Renal cortex interstitium (tissue), 11 donors: Measurements from ENCODE around the gene KRTAP10-7. TPM values are rescaled to one million over a fixed set of nuclear protein-coding genes. Genes with fewer than 3 reads are reported as not detected.
"Not testable (repeated sequence)": the region's sequence is repeated elsewhere in the genome, so short reads cannot be mapped to it uniquely, and the experiment has no call there.

Source experiments
- DNase-seq, 11 donors: peaks; one replicate each; pipeline ENCODE4 v3.0.0-alpha.2; 2013; ENCODE audit warnings: low read depth in 9 of 11, low spot score in 4 of 11; ENCODE audit errors: extremely low read depth in 1 of 11
- polyA plus RNA-seq, 3 donors: library from polyadenylated mRNA; unstranded; fragments of 120-200 nt; gene quantifications; one replicate each; pipeline ENCODE4 v1.2.1, GENCODE V29; 2013; ENCODE audit not compliant: insufficient read length in 3 of 3

The KRTAP10-7 gene
- polyA plus RNA-seq, 3 donors: not detected

DNA sequence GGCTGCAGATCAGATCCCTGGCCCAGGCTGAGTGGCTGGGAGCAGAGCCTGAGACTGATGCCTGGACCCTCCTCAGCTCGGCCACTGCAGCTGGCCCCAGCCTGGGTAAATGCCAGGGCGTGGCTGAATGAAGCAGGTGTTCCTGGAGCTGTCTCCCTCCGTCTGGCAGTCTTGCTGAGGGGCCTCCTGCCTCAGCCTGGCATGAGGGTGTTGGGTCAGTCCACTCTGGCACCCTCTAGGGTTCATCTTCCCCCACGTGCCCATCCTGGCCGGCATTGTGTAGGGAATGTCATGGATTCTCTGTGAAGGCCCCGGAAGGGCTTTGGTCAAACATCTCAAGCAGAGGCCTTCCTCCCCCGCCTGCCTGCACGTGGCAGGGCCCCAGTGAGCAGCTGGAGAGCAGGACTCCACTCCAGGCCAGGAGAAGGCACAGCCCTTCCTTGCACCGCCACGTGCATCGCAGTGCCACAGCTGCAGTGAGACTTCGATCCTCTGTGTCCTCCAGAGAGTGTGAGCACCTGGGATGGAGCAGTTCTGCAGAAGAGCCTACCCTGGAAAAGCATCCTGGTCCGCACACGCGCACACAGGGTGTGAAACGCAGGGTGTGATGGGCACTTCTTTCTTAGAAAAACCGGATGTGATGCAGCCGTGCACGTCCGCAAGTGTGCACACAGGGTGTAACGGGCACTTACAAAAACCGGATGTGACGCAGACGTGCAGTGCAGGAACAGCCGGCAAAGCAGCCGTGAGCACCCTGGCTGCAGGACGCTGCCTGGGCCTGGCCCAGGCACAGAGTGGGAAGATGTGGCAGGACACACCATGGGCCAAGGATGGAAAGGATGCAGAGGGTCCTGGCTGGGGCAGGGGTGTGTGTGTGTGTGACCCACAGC lies 31.5 kb upstream of the KRTAP10-7 start:
- DNase-seq: no peak

DNA sequence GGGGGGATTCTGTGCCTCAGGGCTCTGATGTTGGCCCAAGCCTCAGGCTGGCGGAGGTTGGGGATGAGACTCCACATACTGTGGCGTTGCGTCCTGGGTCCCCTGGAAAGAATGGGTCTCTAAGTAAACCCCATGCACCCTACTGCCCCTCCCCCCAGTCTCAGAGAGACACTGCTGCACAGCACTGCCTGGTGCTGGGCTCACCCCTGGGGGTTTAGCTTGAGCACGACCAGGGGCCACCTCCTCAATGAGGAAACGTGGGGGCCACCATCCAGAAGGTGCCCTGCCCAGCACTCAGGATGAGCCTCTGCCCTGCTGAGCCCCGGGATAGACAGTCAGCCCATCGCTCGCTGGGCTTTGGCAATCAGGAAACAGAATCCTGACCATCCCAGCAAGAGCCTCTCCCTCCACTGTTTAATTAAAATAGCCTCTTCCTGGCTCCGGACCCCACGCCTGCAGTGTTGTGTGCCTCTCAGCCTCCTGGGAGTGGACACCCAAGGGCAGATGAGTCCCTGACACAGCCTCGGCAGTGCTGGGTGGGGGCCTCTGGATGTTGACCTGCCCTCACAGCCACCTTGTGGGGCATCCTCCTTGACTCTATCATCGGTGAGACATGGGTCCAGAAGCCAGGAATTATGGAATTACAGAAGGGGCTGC lies 30.4 kb upstream of the KRTAP10-7 start:
- DNase-seq: no peak

DNA sequence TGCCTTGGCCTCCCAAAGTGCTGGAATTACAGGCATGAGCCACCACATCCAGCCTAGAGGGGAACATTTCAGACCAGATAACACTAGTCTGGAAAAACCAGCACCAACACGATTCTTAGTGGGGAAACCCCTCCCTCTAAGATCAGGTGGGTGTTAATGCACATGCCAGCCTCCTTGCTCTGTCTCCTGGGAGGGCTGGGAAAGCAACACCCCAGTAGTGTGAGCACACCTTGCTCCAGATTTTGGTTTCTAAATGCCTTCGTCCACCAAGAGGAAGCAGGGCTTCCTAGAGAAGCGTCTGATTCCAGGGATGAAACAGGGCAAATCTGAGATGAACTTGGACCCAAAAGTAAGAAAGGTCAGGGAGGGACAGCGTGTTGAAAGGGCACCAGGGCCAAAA lies 29.1 kb upstream of the KRTAP10-7 start:
- no peak for DNase-seq

DNA sequence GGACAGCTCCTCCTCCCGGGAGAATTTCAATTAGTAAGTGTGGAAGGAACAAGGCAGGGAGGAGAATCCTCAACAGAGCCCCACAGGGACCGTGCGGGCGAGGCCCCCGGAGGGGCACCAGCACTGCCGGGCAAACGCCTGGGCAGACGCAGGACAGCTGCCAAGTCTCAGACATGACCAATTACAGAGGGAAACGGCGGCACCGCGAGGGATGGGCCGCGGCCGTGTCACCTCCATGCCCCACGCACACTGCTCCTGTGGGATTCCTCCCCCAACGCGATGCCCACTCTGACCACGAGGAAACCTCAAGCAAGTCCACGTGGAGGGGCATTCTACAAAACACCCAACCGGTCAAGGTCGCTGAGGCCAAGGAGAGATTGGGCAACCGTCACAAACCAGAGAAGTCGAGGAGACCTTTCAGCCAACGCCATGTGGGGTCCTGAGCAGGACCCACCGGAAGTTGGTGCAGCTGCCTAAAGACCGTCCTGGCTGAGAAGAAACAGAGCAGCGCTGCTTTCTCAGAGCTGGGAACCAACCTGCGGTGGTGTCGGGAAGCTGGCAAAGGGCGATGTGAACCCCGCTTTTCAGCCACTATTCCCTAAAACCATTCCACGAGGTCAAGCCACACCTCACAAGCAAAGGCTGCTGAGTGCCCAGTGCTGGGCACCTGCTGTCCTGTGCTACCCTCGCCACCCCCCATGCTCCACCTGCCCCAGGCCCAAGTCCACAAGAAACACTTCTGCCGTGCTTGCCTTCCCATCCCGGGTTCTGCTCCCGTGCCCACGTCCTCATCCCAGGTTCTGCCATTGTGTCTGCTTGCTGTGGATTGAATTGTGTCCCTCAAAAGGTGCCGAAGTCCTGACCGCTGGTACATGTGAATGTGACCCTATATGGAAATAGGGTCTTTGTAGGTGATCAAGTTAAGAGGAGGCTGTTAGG lies 28.3 kb upstream of the KRTAP10-7 start:
- no peak for DNase-seq

DNA sequence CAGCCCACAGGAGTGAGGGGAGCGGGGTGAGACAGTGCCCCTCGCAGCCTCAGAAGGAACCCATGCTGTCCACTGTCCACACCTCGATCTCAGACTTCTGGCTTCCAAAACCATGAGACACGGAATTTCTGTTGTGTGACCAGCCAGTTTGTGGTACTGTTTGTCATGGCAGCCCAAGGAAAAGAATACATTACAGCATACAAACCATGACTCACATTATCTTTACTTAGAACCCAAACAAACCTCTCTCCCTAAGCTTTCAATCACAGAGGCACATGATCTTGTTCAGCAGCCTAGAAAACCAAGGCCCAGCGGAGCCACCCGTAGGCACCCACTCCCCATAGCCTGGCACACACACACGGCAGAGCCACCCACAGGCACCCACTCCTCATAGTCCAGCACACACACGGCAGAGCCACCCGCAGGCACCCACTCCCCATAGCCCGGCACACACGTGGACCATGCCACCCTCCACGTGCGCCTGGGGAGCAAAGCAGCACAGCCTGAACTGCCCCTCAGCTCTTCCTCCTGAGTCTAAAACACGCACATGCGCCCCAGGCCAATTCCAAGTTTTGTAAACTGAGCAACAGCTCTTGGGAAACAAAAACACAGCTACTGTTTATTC lies 27.3 kb upstream of the KRTAP10-7 start:
- DNase-seq: no peak

DNA sequence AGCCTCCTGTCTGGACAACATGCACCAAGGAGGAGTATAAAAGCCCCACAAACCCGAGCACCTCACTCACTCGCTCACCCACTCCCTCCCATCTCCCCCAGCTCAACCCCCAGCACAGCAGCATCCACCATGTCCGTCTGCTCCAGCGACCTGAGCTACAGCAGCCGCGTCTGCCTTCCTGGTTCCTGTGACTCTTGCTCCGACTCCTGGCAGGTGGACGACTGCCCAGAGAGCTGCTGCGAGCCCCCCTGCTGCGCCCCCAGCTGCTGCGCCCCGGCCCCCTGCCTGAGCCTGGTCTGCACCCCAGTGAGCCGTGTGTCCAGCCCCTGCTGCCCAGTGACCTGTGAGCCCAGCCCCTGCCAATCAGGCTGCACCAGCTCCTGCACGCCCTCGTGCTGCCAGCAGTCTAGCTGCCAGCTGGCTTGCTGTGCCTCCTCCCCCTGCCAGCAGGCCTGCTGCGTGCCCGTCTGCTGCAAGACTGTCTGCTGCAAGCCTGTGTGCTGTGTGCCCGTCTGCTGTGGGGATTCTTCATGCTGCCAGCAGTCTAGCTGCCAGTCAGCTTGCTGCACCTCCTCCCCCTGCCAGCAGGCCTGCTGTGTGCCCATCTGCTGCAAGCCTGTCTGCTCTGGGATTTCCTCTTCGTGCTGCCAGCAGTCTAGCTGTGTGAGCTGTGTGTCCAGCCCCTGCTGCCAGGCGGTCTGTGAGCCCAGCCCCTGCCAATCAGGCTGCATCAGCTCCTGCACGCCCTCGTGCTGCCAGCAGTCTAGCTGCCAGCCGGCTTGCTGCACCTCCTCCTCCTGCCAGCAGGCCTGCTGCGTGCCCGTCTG lies 26.6 kb upstream of the KRTAP10-7 start, which contains the start of gene KRTAP10-4:
Gene KRTAP10-4 (plus strand): TSS at position 100 of the 827 bp plus-strand sequence. CDS start 30 bp downstream, at position 130.
- DNase-seq: not testable (repeated sequence)

DNA sequence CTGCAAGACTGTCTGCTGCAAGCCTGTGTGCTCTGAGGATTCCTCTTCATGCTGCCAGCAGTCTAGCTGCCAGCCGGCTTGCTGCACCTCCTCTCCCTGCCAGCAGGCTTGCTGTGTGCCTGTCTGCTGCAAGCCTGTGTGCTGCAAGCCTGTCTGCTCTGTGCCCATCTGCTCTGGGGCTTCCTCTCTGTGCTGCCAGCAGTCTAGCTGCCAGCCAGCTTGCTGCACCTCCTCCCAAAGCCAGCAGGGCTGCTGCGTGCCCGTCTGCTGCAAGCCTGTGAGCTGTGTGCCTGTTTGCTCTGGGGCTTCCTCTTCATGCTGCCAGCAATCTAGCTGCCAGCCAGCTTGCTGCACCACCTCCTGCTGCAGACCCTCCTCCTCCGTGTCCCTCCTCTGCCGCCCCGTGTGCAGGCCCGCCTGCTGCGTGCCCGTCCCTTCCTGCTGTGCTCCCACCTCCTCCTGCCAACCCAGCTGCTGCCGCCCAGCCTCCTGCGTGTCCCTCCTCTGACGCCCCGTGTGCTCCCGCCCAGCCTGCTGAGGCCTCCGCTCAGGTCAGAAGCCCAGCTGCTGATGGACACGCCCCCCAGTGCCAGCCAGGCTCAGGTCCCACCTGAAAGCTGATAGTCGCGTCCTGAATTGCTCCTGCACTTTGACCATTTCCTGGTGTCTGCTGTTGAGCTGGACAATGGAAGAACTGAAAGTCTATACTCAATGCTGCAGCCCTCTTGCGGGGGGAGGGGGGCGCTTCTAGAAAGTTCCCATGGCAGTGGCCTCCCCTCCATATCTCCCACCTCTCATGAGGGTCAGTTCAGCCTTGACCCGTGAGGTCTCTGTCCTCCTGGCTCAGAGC lies 25.7 kb upstream of the KRTAP10-7 start:
- peak in 1 of 11 donors; percentile 8 for DNase-seq

DNA sequence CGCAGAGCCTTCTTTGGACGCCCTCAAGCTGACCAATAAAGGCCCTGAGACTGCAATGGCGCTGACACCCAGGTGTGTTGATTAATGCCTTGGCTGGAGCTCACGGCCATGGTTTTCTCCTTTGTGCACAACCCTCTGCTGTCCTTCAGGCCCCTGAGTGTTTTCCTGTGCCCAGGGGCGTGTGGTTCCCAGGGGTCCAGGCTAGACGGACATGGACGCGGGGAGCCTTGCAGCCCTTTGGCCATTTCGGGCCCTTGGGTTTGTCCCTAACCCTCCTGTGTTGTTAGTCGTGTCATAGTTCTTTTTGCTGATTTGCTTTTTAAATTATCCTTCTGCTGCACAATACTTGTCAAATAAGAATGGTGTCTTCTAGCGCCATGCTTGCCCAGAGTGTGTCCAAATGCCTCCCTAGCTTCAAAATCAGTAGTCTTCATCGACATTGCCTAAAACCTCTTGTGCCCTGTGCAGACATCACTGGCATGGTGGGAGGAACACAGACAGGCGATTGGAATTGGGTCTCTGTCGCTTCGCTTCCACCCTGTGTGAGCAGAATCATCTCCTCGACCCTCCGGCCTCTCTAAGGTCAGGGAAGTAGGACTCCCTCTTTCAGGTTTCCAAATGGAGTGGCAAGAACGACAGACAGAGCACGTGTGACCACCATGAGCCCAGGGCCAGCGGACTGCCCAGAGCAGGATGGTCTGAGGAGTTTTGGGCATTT lies 24.9 kb upstream of the KRTAP10-7 start:
- no peak for DNase-seq

DNA sequence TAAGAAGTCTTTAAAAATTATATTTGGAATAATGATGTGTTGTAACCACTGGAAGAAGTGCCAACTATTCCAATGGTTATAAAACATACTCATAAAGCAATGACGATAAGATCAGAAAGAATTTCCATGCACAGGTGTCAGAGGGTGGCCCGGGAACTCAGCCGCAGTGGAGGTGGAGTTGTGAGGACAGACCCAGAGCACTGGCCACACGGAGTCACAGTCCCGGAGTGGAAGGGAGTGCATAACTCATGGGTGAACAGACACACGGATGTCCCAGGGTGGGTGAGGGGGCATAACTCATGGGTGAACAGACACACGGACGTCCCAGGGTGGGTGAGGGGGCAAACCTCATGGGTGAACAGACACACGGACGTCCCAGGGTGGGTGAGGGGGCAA lies 24.4 kb upstream of the KRTAP10-7 start:
- DNase-seq: no peak

DNA sequence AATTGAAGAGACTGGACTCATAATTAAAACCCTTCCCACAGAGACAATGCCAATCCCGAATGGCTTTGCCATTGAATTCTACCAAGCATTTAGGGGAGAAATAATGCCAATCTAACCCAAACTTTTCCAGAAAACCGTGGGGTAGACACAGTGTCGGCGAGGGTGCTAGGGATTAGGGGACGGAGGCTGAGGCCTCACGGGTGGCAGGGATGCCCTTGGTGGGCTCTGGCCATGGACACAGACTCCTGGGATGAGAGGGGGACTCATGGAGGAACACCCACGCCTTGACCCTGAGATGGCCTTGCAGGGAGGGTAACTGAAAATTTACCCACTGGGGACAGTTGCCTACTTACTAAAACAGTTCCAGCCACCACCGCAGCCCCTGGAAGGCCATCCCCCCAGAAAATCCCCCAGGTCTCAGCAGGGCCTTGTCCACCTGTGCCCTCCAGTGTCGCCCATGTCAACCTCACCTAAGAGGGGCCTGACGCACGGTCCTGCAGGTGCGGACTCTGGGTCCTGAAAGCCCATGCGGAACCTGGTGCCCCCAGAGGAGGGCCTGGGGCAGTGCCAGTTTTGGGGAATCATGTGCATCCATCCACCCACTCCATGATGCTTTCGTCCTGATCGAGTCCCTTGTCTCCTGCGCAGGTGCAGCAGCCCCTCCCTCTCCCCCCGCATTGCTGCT lies 21.9 kb upstream of the KRTAP10-7 start:
- no peak for DNase-seq

DNA sequence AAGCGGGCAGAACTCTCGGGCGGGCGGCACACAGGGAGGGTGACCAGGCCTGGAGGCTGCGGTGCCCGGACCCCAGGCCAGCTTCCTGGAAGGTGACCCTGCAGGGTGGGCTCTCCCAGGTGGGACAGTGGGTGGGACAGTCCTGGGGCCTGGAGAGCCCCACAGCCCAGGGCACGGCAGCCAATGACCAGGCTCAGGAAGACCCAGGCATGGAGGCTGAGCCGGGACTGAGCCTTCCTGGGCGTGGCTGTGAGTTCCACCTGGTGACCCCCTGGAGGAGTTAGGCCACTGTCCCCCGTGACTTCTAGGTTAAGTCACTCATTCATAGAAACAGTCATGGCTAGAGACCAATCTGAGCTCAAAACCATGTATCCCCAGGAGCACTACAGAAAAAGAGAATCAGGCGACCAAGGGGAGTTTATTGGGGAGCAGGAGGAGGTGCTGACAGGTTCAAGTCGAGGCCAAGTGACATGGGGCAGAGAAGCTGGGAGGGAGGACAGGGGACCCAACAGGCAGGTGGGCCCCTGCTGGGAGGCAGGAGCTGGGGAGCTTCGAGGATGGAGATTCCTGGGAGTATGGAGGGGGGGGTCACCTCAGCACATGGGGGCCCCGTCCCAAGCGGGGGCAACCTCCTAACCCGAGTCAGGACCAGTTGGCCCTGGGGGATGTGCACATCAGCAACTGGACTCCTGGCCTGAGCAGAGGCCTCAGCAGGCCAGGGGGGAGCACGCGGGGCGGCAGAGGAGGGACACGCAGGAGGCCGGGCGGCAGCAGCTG lies 21.2 kb upstream of the KRTAP10-7 start:
- DNase-seq: no peak

DNA sequence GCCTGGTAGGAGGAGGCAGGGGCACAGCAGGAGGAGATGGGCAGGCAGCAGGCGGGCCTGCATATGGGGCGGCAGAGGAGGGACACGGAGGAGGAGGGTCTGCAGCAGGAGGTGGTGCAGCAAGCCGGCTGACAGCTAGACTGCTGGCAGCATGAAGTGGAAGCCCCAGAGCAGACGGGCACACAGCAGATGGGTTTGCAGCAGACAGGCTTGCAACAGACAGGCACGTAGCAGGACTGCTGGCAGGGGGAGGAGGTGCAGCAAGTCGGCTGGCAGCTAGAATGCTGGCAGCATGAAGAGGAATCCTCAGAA lies 20.6 kb upstream of the KRTAP10-7 start:
- no peak for DNase-seq

DNA sequence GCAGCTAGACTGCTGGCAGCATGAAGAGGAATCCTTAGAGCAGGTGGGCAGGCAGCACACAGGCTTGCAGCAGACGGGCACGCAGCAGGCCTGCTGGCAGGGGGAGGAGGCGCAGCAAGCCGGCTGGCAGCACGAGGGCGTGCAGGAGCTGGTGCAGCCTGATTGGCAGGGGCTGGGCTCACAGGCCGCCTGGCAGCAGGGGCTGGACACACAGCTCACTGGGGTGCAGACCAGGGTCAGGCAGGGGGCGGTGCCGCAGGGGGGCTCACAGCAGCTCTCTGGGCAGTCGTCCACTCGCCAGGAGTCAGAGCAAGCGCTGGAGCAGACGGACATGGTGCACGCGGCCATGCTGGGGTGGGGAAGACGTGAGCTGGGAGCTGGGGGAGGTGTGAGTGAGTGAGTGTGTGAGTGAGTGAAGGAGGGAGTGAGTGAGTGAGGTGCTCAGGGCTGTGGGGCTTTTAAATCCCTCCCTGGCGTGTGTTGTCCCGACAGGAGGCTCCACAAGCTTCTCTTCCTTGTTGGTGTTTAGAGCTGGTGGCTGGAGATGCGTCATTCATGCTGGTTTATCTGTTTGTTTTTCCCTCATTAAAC lies 20.1 kb upstream of the KRTAP10-7 start, which contains the start of gene KRTAP10-5:
Gene KRTAP10-5 (minus strand): TSS at position 374 of the 591 bp plus-strand sequence. CDS start 26 bp downstream, at position 348.
- DNase-seq: not testable (repeated sequence)

DNA sequence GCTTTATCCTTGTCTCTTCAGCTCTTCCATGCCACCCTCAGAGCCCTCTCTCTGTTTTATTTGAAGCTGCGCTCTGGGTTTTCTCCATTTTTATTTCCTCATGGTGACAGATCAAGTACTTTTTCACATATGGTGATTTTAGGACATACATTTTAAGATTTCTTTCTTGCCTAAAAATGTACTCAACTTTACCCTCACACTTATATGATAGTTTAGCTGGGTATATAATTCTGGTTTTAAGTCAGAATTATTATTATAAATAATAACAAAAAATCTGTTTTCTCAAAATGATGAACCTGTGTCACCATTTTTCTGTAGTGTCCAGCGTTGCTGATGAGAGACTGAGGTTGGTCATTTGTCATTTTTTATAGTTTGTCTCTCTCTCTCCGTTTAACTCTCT lies 19.2 kb upstream of the KRTAP10-7 start:
- no peak for DNase-seq

DNA sequence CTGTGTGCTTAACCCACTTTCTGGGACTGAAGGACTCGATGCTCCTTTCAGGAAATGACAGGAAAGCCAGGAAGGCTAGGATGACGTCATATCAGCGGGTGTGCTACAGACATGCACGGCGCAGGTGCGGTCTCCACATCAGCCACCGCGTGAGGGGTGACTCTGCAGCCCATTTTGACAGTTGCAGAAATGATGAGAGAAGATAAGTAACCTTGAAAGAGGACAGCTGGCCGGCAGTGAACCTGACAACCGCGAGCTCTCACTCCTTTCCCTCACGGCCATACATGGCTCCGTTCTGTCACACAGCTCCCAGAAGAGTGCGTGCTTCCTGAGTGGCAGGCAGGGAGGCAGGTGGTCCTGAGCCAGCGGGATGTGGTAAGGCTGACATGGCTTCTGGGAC lies 18.3 kb upstream of the KRTAP10-7 start:
- DNase-seq: no peak
